OCI-LY3 (cell line): ENCODE measurements around the gene ZNF160.

Experiments
- H2AFZ ChIP-seq: fragments of 200-600, 300-600 bp; shearing (Covaris generic); 2 replicates; pipeline ENCODE4 v1.6.0; 2014; ENCODE audit warnings: antibody characterized with exemption, low read depth, low read length
- H3K27ac ChIP-seq: fragments of 200-600, 300-600 bp; sonication (generic); 2 replicates; pipeline ENCODE4 v1.5.1; 2014; ENCODE audit warnings: mild to moderate bottlenecking, low read length, moderate library complexity, mixed read lengths
- H3K27me3 ChIP-seq: fragments of 200-600, 300-600 bp; sonication (generic); 2 replicates; pipeline ENCODE4 v1.6.1; 2014; ENCODE audit warnings: low read depth, low read length, mixed read lengths
- H3K36me3 ChIP-seq: fragments of 200-600, 300-600 bp; sonication (generic); replicated peaks from 2 replicates; pipeline ENCODE3; 2014; ENCODE audit warnings: low read depth, low read length, mixed read lengths
- H3K4me1 ChIP-seq: fragments of 300-600, 200-600 bp; sonication (generic); 2 replicates; pipeline ENCODE4 v1.6.1; 2014; ENCODE audit warnings: low read length, mixed read lengths
- H3K4me2 ChIP-seq: fragments of 200-600, 300-600 bp; sonication (generic); 2 replicates; pipeline ENCODE4 v1.6.1; 2014; ENCODE audit warnings: low read length, mixed read lengths
- H3K4me3 ChIP-seq: fragments of 300-600, 200-600 bp; sonication (generic); 2 replicates; pipeline ENCODE4 v1.5.1; 2014; ENCODE audit warnings: antibody characterized with exemption, mild to moderate bottlenecking, low read length, moderate library complexity
- H3K79me2 ChIP-seq: fragments of 300-600, 200-600 bp; shearing (Covaris generic); 2 replicates; pipeline ENCODE4 v1.6.1; 2014; ENCODE audit warnings: mild to moderate bottlenecking, low read length, mixed read lengths
- H3K9ac ChIP-seq: fragments of 300-600, 200-600 bp; shearing (Covaris generic); 2 replicates; pipeline ENCODE4 v1.6.0; 2014; ENCODE audit warnings: mild to moderate bottlenecking, low read length, moderate library complexity
- H3K9me3 ChIP-seq: fragments of 200-600, 300-600 bp; shearing (Covaris generic); 2 replicates; pipeline ENCODE4 v1.6.1; 2014; ENCODE audit warnings: low read length, mixed read lengths; ENCODE audit not compliant: insufficient read depth
- H4K20me1 ChIP-seq: fragments of 200-600, 300-600 bp; sonication (generic); 2 replicates; pipeline ENCODE4 v1.6.1; 2016; ENCODE audit warnings: low read length, mixed read lengths; ENCODE audit not compliant: insufficient read depth
- CTCF ChIP-seq: fragments of 200-600, 300-600 bp; sonication (generic); IDR thresholded peaks from 2 replicates; pipeline ENCODE4 v1.5.1; 2014; ENCODE audit warnings: antibody characterized with exemption, low read length, low read depth
- EZH2phosphoT487 ChIP-seq: fragments of 200-600 bp; shearing (Covaris generic); IDR thresholded peaks from 2 replicates; pipeline ENCODE4 v1.6.1; 2018; ENCODE audit warnings: antibody characterized with exemption, mixed run types, low read depth

ZNF160 gene

GRCh38 chr19:53078668-53079067 is 24.6 kb downstream of the ZNF160 start:
- peaks cover 29% of the 10 kb centered on the region for H3K79me2 ChIP-seq
- no peak overlapping the region for H3K27ac ChIP-seq
- H3K4me2 ChIP-seq = no peak overlapping the region
- no peak overlapping the region for H2AFZ ChIP-seq
- H3K4me1 ChIP-seq = no peaks in the 10 kb centered on the region
- no peak for TF ChIP-seq CTCF
- no peak for TF ChIP-seq EZH2phosphoT487
- H3K9ac ChIP-seq = no peak overlapping the region
- no peaks in the 10 kb centered on the region for H4K20me1 ChIP-seq
- H3K4me3 ChIP-seq = no peak overlapping the region
- H3K9me3 ChIP-seq = peaks cover 18% of the 10 kb centered on the region; the same call in 1 of the 2 replicates
- peaks cover 85% of the 10 kb centered on the region for H3K36me3 ChIP-seq
- no peaks in the 10 kb centered on the region for H3K27me3 ChIP-seq

- Histone ChIP-seq H3K4me2 (no peak overlapping the region), H3K27ac (no peak overlapping the region), H3K4me3 (no peak overlapping the region), H3K27me3 (no peaks in the 10 kb centered on the region), H3K9me3 (peaks cover 22% of the 10 kb centered on the region; the same call in 1 of the 2 replicates), H3K9ac (no peak overlapping the region), H3K36me3 (peaks cover 85% of the 10 kb centered on the region), H4K20me1 (no peaks in the 10 kb centered on the region), H3K4me1 (no peaks in the 10 kb centered on the region), H2AFZ (no peak overlapping the region), H3K79me2 (peaks cover 29% of the 10 kb centered on the region)
- peak; percentile 24; the same call in 1 of the 2 replicates for TF ChIP-seq CTCF
- TF ChIP-seq EZH2phosphoT487 = no peak
Observed at GRCh38 chr19:53076984-53077383, 26.2 kb downstream of the ZNF160 start.

GRCh38 chr19:53068834-53069233 is 34.4 kb downstream of the ZNF160 start:
- TF ChIP-seq EZH2phosphoT487 (no peak), CTCF (no peak)
- Histone ChIP-seq H3K27ac (no peak overlapping the region), H3K36me3 (peaks cover 82% of the 10 kb centered on the region), H4K20me1 (no peaks in the 10 kb centered on the region), H3K9ac (no peak overlapping the region), H3K27me3 (no peaks in the 10 kb centered on the region), H2AFZ (no peak overlapping the region), H3K79me2 (no peaks in the 10 kb centered on the region), H3K4me3 (no peak overlapping the region), H3K4me2 (no peak overlapping the region), H3K9me3 (peaks cover 41% of the 10 kb centered on the region), H3K4me1 (no peaks in the 10 kb centered on the region)

GRCh38 chr19:53068199-53068598 is 35.0 kb downstream of the ZNF160 start:
- peaks cover 39% of the 10 kb centered on the region for H3K9me3 ChIP-seq
- TF ChIP-seq CTCF = no peak
- TF ChIP-seq EZH2phosphoT487 = no peak
- H3K79me2 ChIP-seq = no peaks in the 10 kb centered on the region
- no peaks in the 10 kb centered on the region for H4K20me1 ChIP-seq
- H3K36me3 ChIP-seq = peaks cover 77% of the 10 kb centered on the region
- H3K9ac ChIP-seq = no peak overlapping the region
- H2AFZ ChIP-seq = no peak overlapping the region
- H3K27me3 ChIP-seq = no peaks in the 10 kb centered on the region
- H3K4me1 ChIP-seq = no peaks in the 10 kb centered on the region
- H3K4me2 ChIP-seq = no peak overlapping the region
- H3K27ac ChIP-seq = no peak overlapping the region
- H3K4me3 ChIP-seq = no peak overlapping the region
